H54 (cell line): Measurements from ENCODE around the gene FCN1.

ENCODE experiments used
- DNase-seq: peaks from one replicate; pipeline ENCODE4 v3.0.0; 2011; ENCODE audit warnings: low spot score, mixed read lengths; ENCODE audit not compliant: insufficient read length
- FAIRE-seq: peaks from 3 replicates; lab custom pipeline; 2011; peaks lifted over from hg19 to GRCh38; lab: Jason Lieb, UNC
- POLR2A ChIP-seq: IDR thresholded peaks from 2 replicates; pipeline ENCODE4 v1.6.1; 2011; ENCODE audit warnings: low read depth, mild to moderate bottlenecking, low read length

Gene FCN1

GRCh38 chr9:134883040-134883782 is 34.5 kb downstream of the FCN1 start:
- FAIRE-seq (no peak), DNase-seq (no peak)
- TF ChIP-seq POLR2A, result no peak

GRCh38 chr9:134882204-134882785 is 35.4 kb downstream of the FCN1 start:
- FAIRE-seq (no peak), DNase-seq (no peak)
- no peak for TF ChIP-seq POLR2A

DNA sequence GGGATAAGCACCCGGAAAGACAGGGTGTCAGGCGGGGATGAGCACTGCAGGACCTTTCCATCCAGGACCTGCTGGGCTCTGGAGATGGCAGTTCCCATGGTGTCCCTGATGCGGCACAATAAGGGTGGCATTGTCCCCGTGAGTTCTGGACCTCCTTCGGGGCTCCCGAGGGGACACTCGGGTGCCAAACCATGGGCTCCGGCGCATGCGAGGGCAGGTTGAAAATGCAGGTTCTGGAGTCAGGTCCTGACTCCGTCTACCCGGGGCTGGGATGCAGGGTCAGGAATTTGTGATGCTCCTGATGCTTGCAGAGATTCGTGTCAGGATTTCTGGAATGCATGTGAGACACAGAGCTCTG is 36.4 kb downstream of the FCN1 start:
- TF ChIP-seq POLR2A, result no peak
- no peak for DNase-seq
- FAIRE-seq, result no peak

DNA sequence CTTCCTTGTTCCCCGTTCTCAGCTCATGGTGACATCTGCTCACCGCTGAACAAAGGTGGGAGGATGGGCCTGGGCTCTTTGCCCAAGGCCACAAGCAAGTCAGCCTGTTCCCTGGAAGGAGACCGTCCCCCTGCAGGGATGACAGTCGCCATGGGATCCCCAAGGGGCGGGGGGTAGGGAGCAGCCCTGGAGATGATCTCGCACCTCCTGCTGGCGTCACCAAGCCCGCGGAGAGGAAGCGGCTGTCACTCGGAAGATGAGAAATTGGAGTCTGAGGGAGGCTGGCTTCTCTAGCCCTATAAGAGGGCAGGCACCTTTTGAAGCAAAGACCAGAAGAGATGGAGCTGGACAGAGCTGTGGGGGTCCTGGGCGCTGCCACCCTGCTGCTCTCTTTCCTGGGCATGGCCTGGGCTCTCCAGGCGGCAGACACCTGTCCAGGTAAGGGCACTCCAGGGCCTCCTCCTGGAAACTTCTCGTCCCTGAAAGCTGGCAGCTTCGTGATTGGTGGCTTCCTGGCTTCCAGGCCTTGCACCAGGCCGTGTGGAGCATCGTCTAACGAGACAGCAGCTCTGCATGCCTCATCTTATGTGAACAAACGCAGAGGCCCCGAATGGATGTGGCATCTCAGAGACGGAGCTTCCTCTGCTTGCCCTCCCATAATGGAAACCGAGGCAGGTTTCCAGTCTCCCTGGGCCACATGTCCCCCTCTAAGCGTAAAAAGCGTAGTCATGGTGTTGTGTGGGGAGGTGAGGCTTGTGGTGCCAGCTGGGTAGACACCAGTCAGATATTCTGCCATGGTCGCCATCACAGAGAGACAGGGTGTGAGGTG is 37.0 kb downstream of the FCN1 start, which contains the start of gene FCN2:
TSS of gene FCN2 (plus strand) at position 327 of the 829 bp plus-strand sequence. CDS start at position 339, 12 bp downstream.
- no peak for TF ChIP-seq POLR2A

GRCh38 chr9:134879664-134880483 is 37.8 kb downstream of the FCN1 start:
- no peak for FAIRE-seq
- no peak for TF ChIP-seq POLR2A
- DNase-seq, result no peak

More for the DNA sequence above, 37.0 kb downstream of the FCN1 start, which contains the start of gene FCN2:
- DNase-seq, result no peak
- no peak for FAIRE-seq

- DNase-seq (no peak), FAIRE-seq (no peak)
- TF ChIP-seq POLR2A, result no peak
Measured at GRCh38 chr9:134877541-134877940, 40.2 kb downstream of the FCN1 start.

DNA sequence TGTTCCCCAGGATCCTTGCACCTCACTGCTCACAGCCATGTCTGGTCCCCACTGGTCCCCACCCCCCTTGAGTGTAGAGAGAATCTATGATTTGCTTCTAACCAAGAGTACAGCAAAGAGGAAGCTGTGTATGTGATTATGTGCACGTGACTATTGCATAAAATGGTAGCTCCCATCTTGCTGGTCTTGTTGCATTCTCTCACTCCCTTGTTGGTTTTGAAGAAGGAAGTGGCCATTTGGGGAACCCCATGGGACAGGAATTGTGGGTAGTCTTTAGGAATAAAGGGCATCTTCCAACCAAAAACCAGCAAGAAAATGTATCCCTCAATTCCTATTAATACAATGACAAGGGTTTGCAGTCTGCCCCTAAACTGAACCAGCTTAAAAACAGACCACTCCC is 42.3 kb downstream of the FCN1 start:
- DNase-seq (no peak), FAIRE-seq (no peak)
- TF ChIP-seq POLR2A, result no peak

DNA sequence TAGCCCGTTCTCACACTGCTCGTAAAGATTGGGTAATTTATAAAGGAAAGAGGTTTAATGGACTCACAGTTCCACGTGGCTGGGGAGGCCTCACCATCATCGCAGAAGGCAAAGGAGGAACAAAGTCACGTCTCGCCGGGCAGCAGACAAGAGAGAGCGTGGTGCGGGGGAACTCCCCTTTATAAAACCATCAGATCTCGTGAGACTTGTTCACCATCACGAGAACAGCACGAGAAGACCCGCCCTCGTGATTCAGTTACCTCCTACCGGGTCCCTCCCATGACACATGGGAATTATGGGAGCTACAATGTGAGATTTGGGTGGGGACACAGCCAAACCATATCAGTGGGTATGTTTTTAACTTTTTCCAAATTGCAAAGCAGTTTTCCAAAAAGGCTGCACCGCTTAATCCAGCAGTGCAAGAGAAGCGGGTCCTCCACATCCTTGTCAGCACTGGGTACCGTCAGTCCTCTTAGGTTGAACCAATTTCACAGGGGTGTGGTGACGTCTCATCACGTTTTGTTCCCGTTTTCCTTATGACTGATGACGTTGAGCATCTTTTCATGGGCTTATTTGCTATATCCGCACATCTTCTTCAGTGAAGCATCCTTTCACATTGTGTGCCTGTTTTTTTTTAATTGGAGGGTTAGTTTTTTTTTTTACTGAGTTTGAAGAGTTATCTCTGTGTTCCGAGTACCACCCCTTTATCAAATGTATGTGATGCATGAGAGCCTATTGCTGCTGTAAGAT is 45.1 kb downstream of the FCN1 start:
- FAIRE-seq (no peak), DNase-seq (no peak)
- no peak for TF ChIP-seq POLR2A

GRCh38 chr9:134871697-134872340 is 45.9 kb downstream of the FCN1 start:
- TF ChIP-seq POLR2A, result no peak
- DNase-seq (no peak), FAIRE-seq (no peak)

- no peak for TF ChIP-seq POLR2A
- FAIRE-seq (no peak), DNase-seq (no peak)
Measured at GRCh38 chr9:134870746-134871662, 46.7 kb downstream of the FCN1 start.

- no peak for DNase-seq
- FAIRE-seq, result no peak
- no peak for TF ChIP-seq POLR2A
Measured at GRCh38 chr9:134870301-134870694, 47.4 kb downstream of the FCN1 start.
